ENCODE results near the gene FBXW8.

FBXW8 gene

DNA sequence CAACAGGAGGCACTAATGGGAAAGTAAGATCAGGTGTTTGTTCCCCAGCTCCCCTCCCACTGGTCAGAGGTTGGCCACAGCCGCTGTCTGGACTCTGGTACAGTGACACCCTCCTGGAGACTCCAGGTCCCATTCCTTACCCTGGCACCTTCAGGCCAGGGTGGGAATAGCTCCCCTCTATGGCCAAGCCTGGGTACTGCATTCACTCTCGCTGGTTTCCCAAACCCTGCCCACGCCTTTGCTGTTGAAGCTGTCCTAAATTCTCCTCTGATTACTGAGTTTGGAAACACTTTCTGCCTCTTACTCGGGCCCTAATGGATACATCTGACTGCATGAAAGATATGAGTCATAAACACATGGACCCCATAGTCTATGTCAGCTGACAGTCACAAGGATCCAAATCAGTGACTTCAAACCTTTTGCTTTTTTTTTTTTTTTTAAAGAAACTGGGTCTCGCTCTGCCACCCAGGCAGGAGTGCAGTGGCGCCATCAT lies 47.4 kb upstream of the FBXW8 start (continued):
- TF ChIP-seq SALL2 (tag by site-specific recombination; IDR thresholded peaks at IDR 0.05; ENCODE audit: borderline replicate concordance): no peak
- no peak for TF ChIP-seq ZNF610 (tag by site-specific recombination; IDR thresholded peaks at IDR 0.05; ENCODE audit: borderline replicate concordance)
- no peak for TF ChIP-seq ZNF555 (tag by site-specific recombination; conservative IDR thresholded peaks at IDR 0.05)
- no peak for TF ChIP-seq ZNF544 (tag by site-specific recombination; IDR thresholded peaks at IDR 0.05)
- no peak for TF ChIP-seq KLF1 (tag by site-specific recombination; IDR thresholded peaks at IDR 0.05)
- no peak for TF ChIP-seq OSR2 (tag by site-specific recombination; IDR thresholded peaks at IDR 0.05)
- TF ChIP-seq, protein P1, sequence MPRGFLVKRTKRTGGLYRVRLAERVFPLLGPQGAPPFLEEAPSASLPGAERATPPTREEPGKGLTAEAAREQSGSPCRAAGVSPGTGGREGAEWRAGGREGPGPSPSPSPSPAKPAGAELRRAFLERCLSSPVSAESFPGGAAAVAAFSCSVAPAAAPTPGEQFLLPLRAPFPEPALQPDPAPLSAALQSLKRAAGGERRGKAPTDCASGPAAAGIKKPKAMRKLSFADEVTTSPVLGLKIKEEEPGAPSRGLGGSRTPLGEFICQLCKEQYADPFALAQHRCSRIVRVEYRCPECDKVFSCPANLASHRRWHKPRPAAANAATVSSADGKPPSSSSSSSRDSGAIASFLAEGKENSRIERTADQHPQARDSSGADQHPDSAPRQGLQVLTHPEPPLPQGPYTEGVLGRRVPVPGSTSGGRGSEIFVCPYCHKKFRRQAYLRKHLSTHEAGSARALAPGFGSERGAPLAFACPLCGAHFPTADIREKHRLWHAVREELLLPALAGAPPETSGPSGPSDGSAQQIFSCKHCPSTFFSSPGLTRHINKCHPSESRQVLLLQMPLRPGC (tag by site-specific recombination; IDR thresholded peaks at IDR 0.05): no peak
- no peak for TF ChIP-seq PBX3 (CRISPR knock-in tag; IDR thresholded peaks at IDR 0.05)
- TF ChIP-seq ZNF114 (tag by site-specific recombination; IDR thresholded peaks at IDR 0.05): no peak
- TF ChIP-seq ZBTB49 (tag by site-specific recombination; IDR thresholded peaks at IDR 0.05; ENCODE audit: low read depth): no peak
- TF ChIP-seq ZFHX2 (tag by site-specific recombination; conservative IDR thresholded peaks at IDR 0.05): peak; percentile 27; the same call in 1 of the 2 replicates
- TF ChIP-seq ZNF558 (tag by site-specific recombination; IDR thresholded peaks at IDR 0.05): 0 out of 2 replicates have a peak, but pooled peaks have one; percentile 16
- TF ChIP-seq ZNF335 (tag by site-specific recombination; conservative IDR thresholded peaks at IDR 0.05): no peak
- TF ChIP-seq, protein P2, sequence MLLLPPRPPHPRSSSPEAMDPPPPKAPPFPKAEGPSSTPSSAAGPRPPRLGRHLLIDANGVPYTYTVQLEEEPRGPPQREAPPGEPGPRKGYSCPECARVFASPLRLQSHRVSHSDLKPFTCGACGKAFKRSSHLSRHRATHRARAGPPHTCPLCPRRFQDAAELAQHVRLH (tag by site-specific recombination; IDR thresholded peaks at IDR 0.05): peak; percentile 83
- TF ChIP-seq HOXA7 (CRISPR knock-in tag; IDR thresholded peaks at IDR 0.05; ENCODE audit: borderline replicate concordance): no peak
- TF ChIP-seq ZNF132 (tag by site-specific recombination; IDR thresholded peaks at IDR 0.05; ENCODE audit: borderline replicate concordance): no peak
- TF ChIP-seq EGR2 (tag by site-specific recombination; IDR thresholded peaks at IDR 0.05; ENCODE audit: low read depth): no peak
- TF ChIP-seq, protein P3, sequence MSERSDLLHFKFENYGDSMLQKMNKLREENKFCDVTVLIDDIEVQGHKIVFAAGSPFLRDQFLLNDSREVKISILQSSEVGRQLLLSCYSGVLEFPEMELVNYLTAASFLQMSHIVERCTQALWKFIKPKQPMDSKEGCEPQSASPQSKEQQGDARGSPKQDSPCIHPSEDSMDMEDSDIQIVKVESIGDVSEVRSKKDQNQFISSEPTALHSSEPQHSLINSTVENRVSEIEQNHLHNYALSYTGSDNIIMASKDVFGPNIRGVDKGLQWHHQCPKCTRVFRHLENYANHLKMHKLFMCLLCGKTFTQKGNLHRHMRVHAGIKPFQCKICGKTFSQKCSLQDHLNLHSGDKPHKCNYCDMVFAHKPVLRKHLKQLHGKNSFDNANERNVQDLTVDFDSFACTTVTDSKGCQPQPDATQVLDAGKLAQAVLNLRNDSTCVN (tag by site-specific recombination; optimal IDR thresholded peaks at IDR 0.05): no peak
- no peak for TF ChIP-seq ZNF76 (tag by site-specific recombination; IDR thresholded peaks at IDR 0.05; ENCODE audit: borderline replicate concordance, low read depth)
- TF ChIP-seq ZBTB6 (tag by site-specific recombination; IDR thresholded peaks at IDR 0.05): no peak
- peak; percentile 57; the same call in 1 of the 2 replicates for TF ChIP-seq ZBTB17 (tag by site-specific recombination; IDR thresholded peaks at IDR 0.05)
- peak; percentile 91 for TF ChIP-seq ZNF362 (tag by site-specific recombination; IDR thresholded peaks at IDR 0.05)
- no peak for TF ChIP-seq ZNF785 (tag by site-specific recombination; IDR thresholded peaks at IDR 0.05)
- TF ChIP-seq ZNF398 (tag by site-specific recombination; IDR thresholded peaks at IDR 0.05): no peak
- 0 out of 2 replicates have a peak, but pooled peaks have one; percentile 32 for TF ChIP-seq ZNF639 (tag by site-specific recombination; IDR thresholded peaks at IDR 0.05)
